SK-N-SH (cell line): ENCODE measurements around the gene CKS2. TPM values are rescaled to one million over a fixed set of nuclear protein-coding genes. Genes with fewer than 3 reads are reported as not detected.

Experiments used
- CTCF ChIA-PET: fragments of 300-600, 350-600 bp; formaldehyde crosslinking; extraction: SDS; loops from one replicate; lab custom pipeline; 2021; lab: Yijun Ruan, JAX
- POLR2A ChIA-PET: fragments of 350-600 bp; sonication (Branson Sonifier 250); formaldehyde crosslinking; extraction: SDS; loops from one replicate; lab custom pipeline; 2020; ENCODE audit warnings: antibody characterized with exemption, inconsistent platforms; lab: Yijun Ruan, JAX
- DNase-seq: peaks from one replicate; pipeline ENCODE4 v3.0.0; 2012
- H2AFZ ChIP-seq: fragments of 200-600 bp; sonication (generic); 2 replicates; pipeline ENCODE4 v1.8.1; 2016; ENCODE audit warnings: antibody characterized with exemption, mild to moderate bottlenecking, low read depth
- H3F3A ChIP-seq: fragments of 200-600 bp; sonication (generic); replicated peaks from 2 replicates; pipeline ENCODE3; 2016; ENCODE audit warnings: antibody characterized with exemption, mild to moderate bottlenecking; ENCODE audit not compliant: insufficient read depth
- H3K27ac ChIP-seq, 2 experiments: fragments of 200-500 bp in 1 of 2; fragments of 200-600 bp in 1 of 2; sonication (Bioruptor generic) in 1 of 2; sonication (generic), shearing (Covaris generic) in 1 of 2; 2 replicates each; pipeline versions ENCODE4 v1.5.1 to v1.6.1; 2014 to 2016; ENCODE audit warnings: low read depth in 2 of 2, inconsistent platforms in 1 of 2, low read length in 1 of 2, mild to moderate bottlenecking in 1 of 2, mixed read lengths in 1 of 2
- H3K27me3 ChIP-seq: fragments of 200-600 bp; sonication (generic), shearing (Covaris generic); 2 replicates; pipeline ENCODE4 v1.6.1; 2016; ENCODE audit warnings: mixed run types; ENCODE audit not compliant: insufficient read depth
- H3K36me3 ChIP-seq, 2 experiments: fragments of 200-500 bp in 1 of 2; fragments of 200-600 bp in 1 of 2; sonication (Bioruptor generic) in 1 of 2; sonication (generic) in 1 of 2; replicated peaks in 1 of 2; 2 replicates each; pipeline versions ENCODE3 to v1.5.1; 2014 to 2016; ENCODE audit warnings: low read length in 1 of 2, mild to moderate bottlenecking in 1 of 2; ENCODE audit not compliant: insufficient read depth in 2 of 2, control insufficient read depth in 1 of 2
- H3K4me1 ChIP-seq, 2 experiments: fragments of 200-500 bp in 1 of 2; fragments of 200-600 bp in 1 of 2; sonication (Bioruptor generic) in 1 of 2; sonication (generic), shearing (Covaris generic) in 1 of 2; 2 replicates each; pipeline versions ENCODE4 v1.5.1 to v1.6.1; 2014 to 2016; ENCODE audit warnings: low read depth in 1 of 2, low read length in 1 of 2, mixed run types in 1 of 2; ENCODE audit not compliant: insufficient read depth in 2 of 2, control insufficient read depth in 1 of 2
- H3K4me2 ChIP-seq: fragments of 200-600 bp; sonication (generic), shearing (Covaris generic); 2 replicates; pipeline ENCODE4 v1.6.1; 2017; ENCODE audit warnings: mixed run types
- H3K4me3 ChIP-seq, 2 experiments: fragments of 200-500 bp in 1 of 2; fragments of 200-600 bp in 1 of 2; sonication (Bioruptor generic) in 1 of 2; sonication (generic), shearing (Covaris generic) in 1 of 2; 2 replicates each; pipeline versions ENCODE4 v1.5.1 to v1.8.1; 2014 to 2016; ENCODE audit warnings: low read depth in 2 of 2, inconsistent platforms in 1 of 2, low read length in 1 of 2, mild to moderate bottlenecking in 1 of 2, mixed read lengths in 1 of 2, moderate library complexity in 1 of 2
- H3K79me2 ChIP-seq: fragments of 200-600 bp; sonication (generic); 2 replicates; pipeline ENCODE4 v1.8.1; 2017; ENCODE audit warnings: mild to moderate bottlenecking; ENCODE audit not compliant: insufficient read depth
- H3K9ac ChIP-seq: fragments of 200-600 bp; sonication (generic); 2 replicates; pipeline ENCODE4 v1.6.1; 2017; ENCODE audit warnings: mixed run types
- H3K9me2 ChIP-seq: fragments of 200-600 bp; sonication (generic); 2 replicates; pipeline ENCODE4 v1.6.1; 2017; ENCODE audit warnings: mixed run types
- H3K9me3 ChIP-seq: fragments of 200-600 bp; sonication (generic); 2 replicates; pipeline ENCODE4 v1.6.1; 2017; ENCODE audit warnings: mixed run types, mild to moderate bottlenecking, moderate library complexity
- H4K20me1 ChIP-seq: fragments of 200-600 bp; sonication (generic); 2 replicates; pipeline ENCODE4 v1.6.1; 2017; ENCODE audit warnings: mild to moderate bottlenecking, mixed run types; ENCODE audit not compliant: insufficient read depth
- FOXJ3 ChIP-seq: sonication (generic); formaldehyde crosslinking; IDR thresholded peaks from 2 replicates; pipeline ENCODE4 v1.5.1; 2020; ENCODE audit warnings: mild to moderate bottlenecking, missing genetic modification reagents
- GABPA ChIP-seq: IDR thresholded peaks from 2 replicates; pipeline ENCODE4 v1.4.0; 2012; ENCODE audit warnings: low read depth, mild to moderate bottlenecking
- JUND ChIP-seq: IDR thresholded peaks from 2 replicates; pipeline ENCODE4 v1.4.0; 2012
- MEF2A ChIP-seq: IDR thresholded peaks from 2 replicates; pipeline ENCODE4 v1.4.0; 2012; ENCODE audit warnings: low read depth, borderline replicate concordance
- MXI1 ChIP-seq: IDR thresholded peaks from 2 replicates; pipeline ENCODE4 v1.6.1; 2012; ENCODE audit warnings: mild to moderate bottlenecking, low read depth, low read length, improper control_type of control experiment
- NRF1 ChIP-seq: IDR thresholded peaks from 2 replicates; pipeline ENCODE4 v1.6.1; 2012; ENCODE audit warnings: low read depth, mild to moderate bottlenecking, low read length
- RAD21 ChIP-seq: IDR thresholded peaks from 2 replicates; pipeline ENCODE4 v1.6.1; 2012; ENCODE audit warnings: mild to moderate bottlenecking, low read length
- RXRA ChIP-seq: IDR thresholded peaks from 2 replicates; pipeline ENCODE4 v1.4.0; 2012; ENCODE audit warnings: low read depth, mild to moderate bottlenecking, borderline replicate concordance
- SIN3A ChIP-seq: IDR thresholded peaks from 2 replicates; pipeline ENCODE4 v1.6.1; 2012; ENCODE audit warnings: low read depth, mild to moderate bottlenecking, low read length, moderate library complexity, borderline replicate concordance
- SMC3 ChIP-seq: IDR thresholded peaks from 2 replicates; pipeline ENCODE4 v1.6.1; 2012; ENCODE audit warnings: low read depth, low read length, improper control_type of control experiment
- YY1 ChIP-seq: IDR thresholded peaks from 2 replicates; pipeline ENCODE4 v1.4.0; 2012; ENCODE audit warnings: low read depth, mild to moderate bottlenecking
- polyA plus RNA-seq, 3 experiments: library from polyadenylated mRNA; depleted of rRNA; stranded (reverse); fragments of >200 nt; gene quantifications; 2 replicates each; pipeline ENCODE4 v1.2.3, GENCODE V29; 2012
- TF ChIP-seq, protein P1 (sequence below): fragments of 150-350 bp; IDR thresholded peaks from 2 replicates; pipeline ENCODE4 v1.6.1; 2016; ENCODE audit warnings: mild to moderate bottlenecking, low read depth, low read length
- TF ChIP-seq, protein P2 (sequence below): fragments of 200-600 bp; sonication (generic); IDR thresholded peaks from 2 replicates; pipeline ENCODE4 v1.6.1; 2017; ENCODE audit warnings: antibody characterized with exemption, mild to moderate bottlenecking, moderate library complexity
- TF ChIP-seq, protein P3 (sequence below): IDR thresholded peaks from 2 replicates; pipeline ENCODE4 v1.4.0; 2012; ENCODE audit warnings: low read depth, borderline replicate concordance
- TF ChIP-seq, protein P4 (sequence below): IDR thresholded peaks from 2 replicates; pipeline ENCODE4 v1.6.1; 2012; ENCODE audit warnings: mild to moderate bottlenecking, low read depth, low read length, moderate library complexity
- TF ChIP-seq, protein P5 (sequence below): fragments of 150-350 bp; IDR thresholded peaks from 2 replicates; pipeline ENCODE4 v1.6.1; 2017; ENCODE audit warnings: antibody characterized with exemption, low read length, low read depth, borderline replicate concordance
- TF ChIP-seq, protein P6 (sequence below): IDR thresholded peaks from 2 replicates; pipeline ENCODE4; 2012

Gene CKS2
- polyA plus RNA-seq, 1 of the 3 experiments (the other 2 are of a cell fraction): 362 TPM

DNA sequence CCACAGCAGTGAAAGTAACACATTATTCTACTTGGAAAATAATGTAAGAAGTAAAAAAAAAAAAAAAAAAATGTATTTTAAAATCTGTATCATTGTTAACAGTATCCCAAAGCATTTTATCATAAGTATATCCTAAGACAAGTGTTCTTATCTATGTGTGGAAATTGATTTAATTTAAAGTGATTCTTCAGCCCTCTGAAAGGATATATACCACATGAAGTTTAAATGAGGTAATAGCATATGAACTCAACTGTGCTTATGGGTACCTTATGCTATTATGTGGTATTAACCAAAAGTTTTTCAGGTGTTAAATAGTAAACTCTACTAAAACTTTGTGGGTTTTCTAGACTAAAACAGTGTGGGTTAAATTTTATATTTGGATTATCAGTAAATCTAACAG, 4.5 kb downstream of the CKS2 start:
- peaks cover 47% of the 10 kb centered on the region for H3F3A ChIP-seq
- H3K27ac ChIP-seq: peak overlapping the region in 1 of 2 experiments; percentile 96; a peak in 3 of 4 replicates
- peaks cover 87% of the 10 kb centered on the region for H3K79me2 ChIP-seq
- H4K20me1 ChIP-seq: peaks cover 27% of the 10 kb centered on the region; the same call in 1 of the 2 replicates
- peak overlapping the region; percentile 89; the same call in 1 of the 2 replicates for H3K4me2 ChIP-seq
- ChIA-PET POLR2A (no interaction called here), CTCF (no interaction called here)
- H2AFZ ChIP-seq: no peak overlapping the region
- no peak for DNase-seq
- no peak overlapping the region for H3K4me3 ChIP-seq
- no peak overlapping the region for H3K9ac ChIP-seq
- peaks cover 28 to 36% of the 10 kb centered on the region in 2 experiments for H3K36me3 ChIP-seq
- H3K9me2 ChIP-seq: no peaks in the 10 kb centered on the region
- peaks cover 23 to 26% of the 10 kb centered on the region in 2 experiments for H3K4me1 ChIP-seq
- TF ChIP-seq GABPA: no peak
- no peak for TF ChIP-seq SIN3A
- TF ChIP-seq JUND: no peak
- no peak for TF ChIP-seq MEF2A
- TF ChIP-seq SMC3: no peak
- TF ChIP-seq, protein P1, sequence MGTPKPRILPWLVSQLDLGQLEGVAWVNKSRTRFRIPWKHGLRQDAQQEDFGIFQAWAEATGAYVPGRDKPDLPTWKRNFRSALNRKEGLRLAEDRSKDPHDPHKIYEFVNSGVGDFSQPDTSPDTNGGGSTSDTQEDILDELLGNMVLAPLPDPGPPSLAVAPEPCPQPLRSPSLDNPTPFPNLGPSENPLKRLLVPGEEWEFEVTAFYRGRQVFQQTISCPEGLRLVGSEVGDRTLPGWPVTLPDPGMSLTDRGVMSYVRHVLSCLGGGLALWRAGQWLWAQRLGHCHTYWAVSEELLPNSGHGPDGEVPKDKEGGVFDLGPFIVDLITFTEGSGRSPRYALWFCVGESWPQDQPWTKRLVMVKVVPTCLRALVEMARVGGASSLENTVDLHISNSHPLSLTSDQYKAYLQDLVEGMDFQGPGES: no peak
- TF ChIP-seq RAD21: no peak
- TF ChIP-seq NRF1: no peak
- TF ChIP-seq, protein P2, sequence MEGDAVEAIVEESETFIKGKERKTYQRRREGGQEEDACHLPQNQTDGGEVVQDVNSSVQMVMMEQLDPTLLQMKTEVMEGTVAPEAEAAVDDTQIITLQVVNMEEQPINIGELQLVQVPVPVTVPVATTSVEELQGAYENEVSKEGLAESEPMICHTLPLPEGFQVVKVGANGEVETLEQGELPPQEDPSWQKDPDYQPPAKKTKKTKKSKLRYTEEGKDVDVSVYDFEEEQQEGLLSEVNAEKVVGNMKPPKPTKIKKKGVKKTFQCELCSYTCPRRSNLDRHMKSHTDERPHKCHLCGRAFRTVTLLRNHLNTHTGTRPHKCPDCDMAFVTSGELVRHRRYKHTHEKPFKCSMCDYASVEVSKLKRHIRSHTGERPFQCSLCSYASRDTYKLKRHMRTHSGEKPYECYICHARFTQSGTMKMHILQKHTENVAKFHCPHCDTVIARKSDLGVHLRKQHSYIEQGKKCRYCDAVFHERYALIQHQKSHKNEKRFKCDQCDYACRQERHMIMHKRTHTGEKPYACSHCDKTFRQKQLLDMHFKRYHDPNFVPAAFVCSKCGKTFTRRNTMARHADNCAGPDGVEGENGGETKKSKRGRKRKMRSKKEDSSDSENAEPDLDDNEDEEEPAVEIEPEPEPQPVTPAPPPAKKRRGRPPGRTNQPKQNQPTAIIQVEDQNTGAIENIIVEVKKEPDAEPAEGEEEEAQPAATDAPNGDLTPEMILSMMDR: no peak
- TF ChIP-seq, protein P3, sequence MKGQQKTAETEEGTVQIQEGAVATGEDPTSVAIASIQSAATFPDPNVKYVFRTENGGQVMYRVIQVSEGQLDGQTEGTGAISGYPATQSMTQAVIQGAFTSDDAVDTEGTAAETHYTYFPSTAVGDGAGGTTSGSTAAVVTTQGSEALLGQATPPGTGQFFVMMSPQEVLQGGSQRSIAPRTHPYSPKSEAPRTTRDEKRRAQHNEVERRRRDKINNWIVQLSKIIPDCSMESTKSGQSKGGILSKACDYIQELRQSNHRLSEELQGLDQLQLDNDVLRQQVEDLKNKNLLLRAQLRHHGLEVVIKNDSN: no peak
- no peak for TF ChIP-seq FOXJ3 (CRISPR knock-in tag)
- TF ChIP-seq, protein P4, sequence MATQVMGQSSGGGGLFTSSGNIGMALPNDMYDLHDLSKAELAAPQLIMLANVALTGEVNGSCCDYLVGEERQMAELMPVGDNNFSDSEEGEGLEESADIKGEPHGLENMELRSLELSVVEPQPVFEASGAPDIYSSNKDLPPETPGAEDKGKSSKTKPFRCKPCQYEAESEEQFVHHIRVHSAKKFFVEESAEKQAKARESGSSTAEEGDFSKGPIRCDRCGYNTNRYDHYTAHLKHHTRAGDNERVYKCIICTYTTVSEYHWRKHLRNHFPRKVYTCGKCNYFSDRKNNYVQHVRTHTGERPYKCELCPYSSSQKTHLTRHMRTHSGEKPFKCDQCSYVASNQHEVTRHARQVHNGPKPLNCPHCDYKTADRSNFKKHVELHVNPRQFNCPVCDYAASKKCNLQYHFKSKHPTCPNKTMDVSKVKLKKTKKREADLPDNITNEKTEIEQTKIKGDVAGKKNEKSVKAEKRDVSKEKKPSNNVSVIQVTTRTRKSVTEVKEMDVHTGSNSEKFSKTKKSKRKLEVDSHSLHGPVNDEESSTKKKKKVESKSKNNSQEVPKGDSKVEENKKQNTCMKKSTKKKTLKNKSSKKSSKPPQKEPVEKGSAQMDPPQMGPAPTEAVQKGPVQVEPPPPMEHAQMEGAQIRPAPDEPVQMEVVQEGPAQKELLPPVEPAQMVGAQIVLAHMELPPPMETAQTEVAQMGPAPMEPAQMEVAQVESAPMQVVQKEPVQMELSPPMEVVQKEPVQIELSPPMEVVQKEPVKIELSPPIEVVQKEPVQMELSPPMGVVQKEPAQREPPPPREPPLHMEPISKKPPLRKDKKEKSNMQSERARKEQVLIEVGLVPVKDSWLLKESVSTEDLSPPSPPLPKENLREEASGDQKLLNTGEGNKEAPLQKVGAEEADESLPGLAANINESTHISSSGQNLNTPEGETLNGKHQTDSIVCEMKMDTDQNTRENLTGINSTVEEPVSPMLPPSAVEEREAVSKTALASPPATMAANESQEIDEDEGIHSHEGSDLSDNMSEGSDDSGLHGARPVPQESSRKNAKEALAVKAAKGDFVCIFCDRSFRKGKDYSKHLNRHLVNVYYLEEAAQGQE: no peak
- TF ChIP-seq MXI1: no peak
- TF ChIP-seq, protein P5, sequence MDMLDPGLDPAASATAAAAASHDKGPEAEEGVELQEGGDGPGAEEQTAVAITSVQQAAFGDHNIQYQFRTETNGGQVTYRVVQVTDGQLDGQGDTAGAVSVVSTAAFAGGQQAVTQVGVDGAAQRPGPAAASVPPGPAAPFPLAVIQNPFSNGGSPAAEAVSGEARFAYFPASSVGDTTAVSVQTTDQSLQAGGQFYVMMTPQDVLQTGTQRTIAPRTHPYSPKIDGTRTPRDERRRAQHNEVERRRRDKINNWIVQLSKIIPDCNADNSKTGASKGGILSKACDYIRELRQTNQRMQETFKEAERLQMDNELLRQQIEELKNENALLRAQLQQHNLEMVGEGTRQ: no peak
- TF ChIP-seq, protein P6, sequence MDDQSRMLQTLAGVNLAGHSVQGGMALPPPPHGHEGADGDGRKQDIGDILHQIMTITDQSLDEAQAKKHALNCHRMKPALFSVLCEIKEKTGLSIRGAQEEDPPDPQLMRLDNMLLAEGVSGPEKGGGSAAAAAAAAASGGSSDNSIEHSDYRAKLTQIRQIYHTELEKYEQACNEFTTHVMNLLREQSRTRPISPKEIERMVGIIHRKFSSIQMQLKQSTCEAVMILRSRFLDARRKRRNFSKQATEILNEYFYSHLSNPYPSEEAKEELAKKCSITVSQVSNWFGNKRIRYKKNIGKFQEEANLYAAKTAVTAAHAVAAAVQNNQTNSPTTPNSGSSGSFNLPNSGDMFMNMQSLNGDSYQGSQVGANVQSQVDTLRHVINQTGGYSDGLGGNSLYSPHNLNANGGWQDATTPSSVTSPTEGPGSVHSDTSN: no peak
- no peak for TF ChIP-seq RXRA
- TF ChIP-seq YY1: no peak
- no peaks in the 10 kb centered on the region for H3K27me3 ChIP-seq
- no peaks in the 10 kb centered on the region for H3K9me3 ChIP-seq
